Prostate gland (tissue), 2 donors: ENCODE results near the gene LSM2. TPM values are rescaled to one million over a fixed set of nuclear protein-coding genes. Genes with fewer than 3 reads are reported as not detected.

Experiments used
- DNase-seq: peaks from one replicate; pipeline ENCODE4 v3.0.0-alpha.2; 2019; ENCODE audit warnings: low spot score
- H3K27ac ChIP-seq, 2 donors: fragments of 200-600 bp; sonication (generic); 2 replicates each; pipeline ENCODE4 v1.5.1; 2017 to 2019
- H3K27me3 ChIP-seq: fragments of 200-600 bp; sonication (generic); replicated peaks from 2 replicates; pipeline ENCODE4 v1.5.1; 2019; ENCODE audit not compliant: insufficient read depth
- H3K36me3 ChIP-seq, 2 donors: fragments of 200-600 bp; sonication (generic); 1 replicate in 1 of 2; 2 replicates in 1 of 2; pipeline versions ENCODE4 v1.5.1 to v1.8.1; 2017 to 2019
- H3K4me1 ChIP-seq: fragments of 200-600 bp; sonication (generic); replicated peaks from 2 replicates; pipeline ENCODE4 v1.5.1; 2019
- H3K4me3 ChIP-seq, 2 donors: fragments of 200-600 bp; sonication (generic); 2 replicates each; pipeline ENCODE4 v1.5.1; 2017 to 2019
- H3K9me3 ChIP-seq: fragments of 200-600 bp; sonication (generic); 2 replicates; pipeline ENCODE4 v1.5.1; 2017
- CTCF ChIP-seq, 4 experiments: fragments of 200-600 bp in 2 of 4; fragments of 450-650 bp in 2 of 4; sonication (generic) in 2 of 4; IDR thresholded peaks; 1 replicate in 3 of 4; 2 replicates in 1 of 4; pipeline ENCODE4 v1.5.1; 2016 to 2019; ENCODE audit warnings: antibody characterized with exemption in 4 of 4, mild to moderate bottlenecking in 2 of 4, moderate library complexity in 2 of 4
- POLR2A ChIP-seq: fragments of 450-650 bp; IDR thresholded peaks from one replicate; pipeline ENCODE4 v1.6.1; 2016; ENCODE audit warnings: antibody characterized with exemption, mild to moderate bottlenecking
- POLR2AphosphoS5 ChIP-seq: sonication (generic); formaldehyde crosslinking; IDR thresholded peaks from one replicate; pipeline ENCODE4 v1.6.1; 2017; ENCODE audit warnings: antibody characterized with exemption
- WGBS: methylation state at CpG from one replicate; pipeline ENCODE4 v1.1.5; 2018; 5-methylcytosine and 5-hydroxymethylcytosine counted together
- intact Hi-C: fragments of 100-400 bp; cut with DNase I; formaldehyde crosslinking; loops from one replicate; pipeline ENCODE4 v1.14.2; 2022
- total RNA-seq, 2 donors: library from RNA; depleted of rRNA; stranded (reverse); fragments of >200 nt; gene quantifications; one replicate each; pipeline ENCODE4 v1.1.0, GENCODE V29; 2016

The LSM2 gene
- total RNA-seq, 2 donors from 2014 or later, result 51.9 to 52.5 TPM

GRCh38 chr6:31762878-31763618 lies 43.7 kb downstream of the LSM2 start:
- H3K36me3 ChIP-seq, result no peaks in the 10 kb centered on the region
- H3K9me3 ChIP-seq, result no peaks in the 10 kb centered on the region
- no peaks in the 10 kb centered on the region for H3K4me1 ChIP-seq
- H3K27ac ChIP-seq, result no peak overlapping the region
- WGBS, result 66% methylated on average over 7 of the region's 8 CpGs
- no peak overlapping the region for H3K4me3 ChIP-seq
- TF ChIP-seq POLR2A, result no peak
- TF ChIP-seq POLR2AphosphoS5, result no peak
- no peak for TF ChIP-seq CTCF (IDR thresholded peaks at IDR 0.05)
- no peaks in the 10 kb centered on the region for H3K27me3 ChIP-seq
- intact Hi-C loops, result no loop called here
- DNase-seq, result no peak

DNA sequence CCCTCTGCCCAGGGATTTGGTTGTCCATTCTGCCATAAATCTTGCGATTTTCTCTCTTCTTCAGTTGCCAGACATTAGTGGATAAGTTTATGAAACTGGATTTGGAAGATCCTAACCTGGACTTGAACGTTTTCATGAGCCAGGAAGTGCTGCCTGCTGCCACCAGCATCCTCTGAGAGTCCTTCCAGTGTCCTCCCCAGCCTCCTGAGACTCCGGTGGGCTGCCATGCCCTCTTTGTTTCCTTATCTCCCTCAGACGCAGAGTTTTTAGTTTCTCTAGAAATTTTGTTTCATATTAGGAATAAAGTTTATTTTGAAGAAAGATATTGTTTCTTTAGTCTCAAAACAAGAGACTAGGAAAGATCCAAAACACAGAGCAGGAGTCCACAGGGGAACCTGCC lies 44.4 kb downstream of the LSM2 start, which contains the start of gene SAPCD1:
SAPCD1 (plus strand) TSS at position 301 of the 400 bp plus-strand sequence. CDS start 399 bp downstream, outside the sequence.
- no peak for TF ChIP-seq CTCF (IDR thresholded peaks at IDR 0.05)
- TF ChIP-seq POLR2A, result no peak
- TF ChIP-seq POLR2AphosphoS5, result no peak
- intact Hi-C loops, result no loop called here

DNA sequence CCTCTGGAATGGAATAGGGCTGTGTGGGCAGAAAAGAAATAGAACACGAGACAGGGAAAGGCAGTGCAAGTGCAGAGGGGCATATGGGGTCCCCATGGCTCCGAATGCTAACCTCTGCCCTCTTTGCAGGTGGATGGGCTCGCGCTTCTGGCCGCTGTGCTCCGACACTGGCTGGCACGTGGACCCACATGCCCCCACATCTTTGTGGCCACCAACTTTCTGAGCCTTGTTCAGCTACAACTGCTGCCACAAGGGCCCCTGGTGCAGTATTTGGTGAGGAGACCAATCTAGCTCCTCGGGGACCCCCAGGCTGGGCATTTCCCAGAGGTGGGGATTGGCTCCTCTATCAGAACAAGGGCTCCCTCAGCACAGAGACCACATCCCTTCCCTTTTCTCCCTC lies 45.4 kb downstream of the LSM2 start:
- Histone ChIP-seq H3K9me3 (no peaks in the 10 kb centered on the region), H3K27me3 (no peaks in the 10 kb centered on the region), H3K4me3 (no peak overlapping the region), H3K27ac (no peak overlapping the region), H3K4me1 (no peaks in the 10 kb centered on the region), H3K36me3 (no peaks in the 10 kb centered on the region)
- TF ChIP-seq POLR2AphosphoS5, result no peak
- TF ChIP-seq CTCF (IDR thresholded peaks at IDR 0.05), result no peak
- no peak for TF ChIP-seq POLR2A
- DNase-seq, result no peak
- WGBS, result 97% methylated on average over 8 of the region's 8 CpGs
- intact Hi-C loops, result no loop called here

More for the DNA sequence above, 44.4 kb downstream of the LSM2 start, which contains the start of gene SAPCD1:
- Histone ChIP-seq H3K27ac (no peak within 1 kb of the TSS), H3K4me1 (no peaks in the 10 kb centered on the region), H3K27me3 (no peaks in the 10 kb centered on the region), H3K9me3 (no peaks in the 10 kb centered on the region), H3K4me3 (no peak within 1 kb of the TSS), H3K36me3 (no peaks in the 10 kb centered on the region)
- WGBS, result 80% methylated on average over 4 of the region's 4 CpGs
- no peak for DNase-seq

- 95% methylated on average over 5 of the region's 5 CpGs for WGBS
- Histone ChIP-seq H3K36me3 (no peaks in the 10 kb centered on the region), H3K27me3 (no peaks in the 10 kb centered on the region), H3K27ac (no peak overlapping the region), H3K4me1 (no peaks in the 10 kb centered on the region), H3K9me3 (no peaks in the 10 kb centered on the region), H3K4me3 (no peak overlapping the region)
- no peak for DNase-seq
- TF ChIP-seq CTCF (IDR thresholded peaks at IDR 0.05) (no peak), POLR2AphosphoS5 (no peak), POLR2A (no peak)
- intact Hi-C loops, result no loop called here
Measured at GRCh38 chr6:31760790-31761189, 46.0 kb downstream of the LSM2 start.

GRCh38 chr6:31758281-31758680 lies 48.5 kb downstream of the LSM2 start:
- no peaks in the 10 kb centered on the region for H3K4me1 ChIP-seq
- H3K9me3 ChIP-seq, result no peaks in the 10 kb centered on the region
- DNase-seq, result no peak
- H3K27ac ChIP-seq, result no peak overlapping the region
- no peak overlapping the region for H3K4me3 ChIP-seq
- no peaks in the 10 kb centered on the region for H3K27me3 ChIP-seq
- intact Hi-C loops, result no loop called here
- TF ChIP-seq POLR2AphosphoS5, result no peak
- no peak for TF ChIP-seq POLR2A
- TF ChIP-seq CTCF (IDR thresholded peaks at IDR 0.05), result no peak
- H3K36me3 ChIP-seq, result no peaks in the 10 kb centered on the region
- WGBS, result 89% methylated on average over 2 of the region's 2 CpGs
